Measurements from ENCODE around the gene C17orf113.

C17orf113 gene

DNA sequence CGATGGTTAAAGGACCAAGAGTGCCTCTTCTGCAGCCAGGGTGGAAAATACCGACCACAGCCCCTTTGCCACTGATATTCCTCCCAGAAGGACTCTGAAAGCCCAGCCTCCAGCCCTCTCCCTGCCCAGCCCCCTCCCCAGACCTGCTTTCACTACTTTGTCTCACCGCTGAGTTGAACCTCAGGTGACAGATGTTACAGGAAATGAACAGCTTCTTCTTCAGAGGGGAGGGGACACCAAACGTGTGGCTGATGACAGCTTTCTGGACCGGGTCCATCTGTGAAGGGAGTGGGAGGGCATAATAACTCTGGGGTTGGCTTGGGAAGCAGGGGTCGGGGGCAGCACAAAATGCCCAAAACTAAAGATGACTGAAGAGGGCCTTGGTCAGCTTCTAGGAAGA lies 16.3 kb downstream of the C17orf113 start:
- DNase-seq (ENCODE audit: low read depth): no peak
- TF ChIP-seq, protein P1, sequence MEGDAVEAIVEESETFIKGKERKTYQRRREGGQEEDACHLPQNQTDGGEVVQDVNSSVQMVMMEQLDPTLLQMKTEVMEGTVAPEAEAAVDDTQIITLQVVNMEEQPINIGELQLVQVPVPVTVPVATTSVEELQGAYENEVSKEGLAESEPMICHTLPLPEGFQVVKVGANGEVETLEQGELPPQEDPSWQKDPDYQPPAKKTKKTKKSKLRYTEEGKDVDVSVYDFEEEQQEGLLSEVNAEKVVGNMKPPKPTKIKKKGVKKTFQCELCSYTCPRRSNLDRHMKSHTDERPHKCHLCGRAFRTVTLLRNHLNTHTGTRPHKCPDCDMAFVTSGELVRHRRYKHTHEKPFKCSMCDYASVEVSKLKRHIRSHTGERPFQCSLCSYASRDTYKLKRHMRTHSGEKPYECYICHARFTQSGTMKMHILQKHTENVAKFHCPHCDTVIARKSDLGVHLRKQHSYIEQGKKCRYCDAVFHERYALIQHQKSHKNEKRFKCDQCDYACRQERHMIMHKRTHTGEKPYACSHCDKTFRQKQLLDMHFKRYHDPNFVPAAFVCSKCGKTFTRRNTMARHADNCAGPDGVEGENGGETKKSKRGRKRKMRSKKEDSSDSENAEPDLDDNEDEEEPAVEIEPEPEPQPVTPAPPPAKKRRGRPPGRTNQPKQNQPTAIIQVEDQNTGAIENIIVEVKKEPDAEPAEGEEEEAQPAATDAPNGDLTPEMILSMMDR (IDR thresholded peaks at IDR 0.05; ENCODE audit: low read depth, low read length, missing control alignments): no peak
- no peak overlapping the region for H3K4me3 ChIP-seq (ENCODE audit: low read depth, low read length)

DNA sequence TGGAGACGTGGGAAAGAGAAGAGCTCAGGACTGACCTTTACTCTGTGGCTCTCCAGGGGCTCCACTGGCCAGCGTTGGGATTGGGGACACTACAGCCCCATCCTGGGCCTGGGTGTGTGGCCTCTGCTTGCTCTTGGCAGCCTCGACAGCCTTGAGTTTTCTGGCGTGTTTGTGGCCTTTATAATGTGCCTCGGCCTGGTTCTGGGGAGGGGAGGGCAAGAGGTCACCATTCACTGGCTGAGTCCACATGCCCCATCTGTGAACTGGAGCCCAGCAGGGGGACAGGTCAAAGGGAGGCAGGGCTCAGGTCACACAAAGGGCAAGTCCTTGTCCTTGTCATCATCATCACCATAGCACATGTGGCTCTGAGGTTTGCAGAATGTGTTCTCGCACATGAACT lies 18.8 kb downstream of the C17orf113 start:
- no peak for DNase-seq (ENCODE audit: low read depth)
- H3K4me3 ChIP-seq (ENCODE audit: low read depth, low read length): no peak overlapping the region
- TF ChIP-seq, protein P1 (IDR thresholded peaks at IDR 0.05; ENCODE audit: low read depth, low read length, missing control alignments): no peak

DNA sequence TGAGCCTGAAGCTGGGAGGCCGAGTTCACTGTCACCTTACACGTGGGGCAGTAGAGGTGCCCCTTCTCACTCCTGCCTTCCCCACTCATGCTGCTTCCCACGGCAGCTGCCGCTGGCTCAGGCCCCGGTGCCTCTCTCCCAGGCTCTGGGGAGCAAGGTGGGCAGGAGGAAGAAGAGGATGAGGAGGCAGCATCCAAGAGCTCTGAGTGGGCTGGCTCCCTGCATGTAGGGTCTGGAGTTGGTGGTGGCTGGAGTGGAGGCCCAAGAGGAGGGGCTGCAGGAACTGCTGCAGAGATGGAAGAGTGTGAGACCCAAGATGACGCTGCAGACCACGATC lies 21.6 kb downstream of the C17orf113 start:
- no peak overlapping the region for H3K4me3 ChIP-seq (ENCODE audit: low read depth, low read length)
- TF ChIP-seq, protein P1 (IDR thresholded peaks at IDR 0.05; ENCODE audit: low read depth, low read length, missing control alignments): no peak
- DNase-seq (ENCODE audit: low read depth): no peak

DNA sequence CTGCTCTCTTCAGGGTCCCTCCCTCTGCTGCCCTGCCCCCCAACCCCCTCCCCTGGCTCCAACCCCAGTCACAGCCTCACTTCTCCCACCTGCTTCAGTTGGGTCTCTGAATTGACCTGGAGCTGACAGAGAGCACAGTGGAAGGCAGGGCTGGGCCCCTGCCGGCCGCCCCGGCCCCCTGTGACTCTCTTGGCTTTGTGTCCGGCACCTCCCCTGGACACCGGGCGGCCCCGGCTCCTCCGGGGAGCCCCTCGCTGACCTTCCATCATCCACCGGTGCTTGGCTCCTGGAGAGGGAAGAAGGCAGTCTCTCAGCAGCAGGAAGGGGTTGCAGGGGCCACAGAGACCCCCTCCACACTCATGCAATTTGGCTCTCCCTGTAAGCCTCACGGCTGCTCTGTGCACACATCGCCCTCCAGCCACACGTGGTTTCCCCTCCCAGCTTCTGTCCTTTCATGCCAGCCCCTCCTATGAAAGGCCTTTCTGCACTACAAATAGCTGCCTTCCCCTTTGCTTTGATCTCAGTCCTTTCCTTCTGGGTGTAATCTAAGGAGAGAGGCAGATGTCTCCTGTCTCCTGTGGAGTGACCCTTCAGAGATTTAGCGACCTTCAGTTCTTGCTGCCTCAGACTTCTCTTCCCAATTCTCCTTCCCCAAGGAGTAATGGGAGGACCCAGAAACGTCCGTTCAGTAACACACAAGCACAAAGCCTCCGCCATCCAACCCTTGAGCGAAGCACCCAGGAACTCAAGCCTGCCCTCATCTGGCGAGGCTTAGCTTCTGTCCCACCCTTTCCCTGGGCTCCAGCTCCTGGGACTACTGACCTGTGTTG lies 22.2 kb downstream of the C17orf113 start:
- DNase-seq (ENCODE audit: low read depth): no peak
- TF ChIP-seq, protein P1 (IDR thresholded peaks at IDR 0.05; ENCODE audit: low read depth, low read length, missing control alignments): peak; percentile 31
- H3K4me3 ChIP-seq (ENCODE audit: low read depth, low read length): no peak overlapping the region

DNA sequence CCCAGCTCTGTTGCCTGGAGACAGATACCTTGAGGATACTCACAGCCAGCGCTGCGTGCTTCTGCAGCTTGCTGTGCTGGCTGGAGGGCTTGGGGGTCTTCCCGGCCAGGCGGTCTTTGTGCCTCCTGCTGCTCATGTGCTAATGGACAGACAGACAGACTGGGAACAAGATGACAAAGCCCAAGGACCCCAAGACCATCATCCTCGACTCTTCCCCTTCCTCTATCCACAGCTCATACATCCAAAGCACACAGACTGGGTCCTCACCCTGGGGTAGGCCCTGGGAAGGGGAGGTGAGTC lies 22.9 kb downstream of the C17orf113 start:
- TF ChIP-seq, protein P1 (IDR thresholded peaks at IDR 0.05; ENCODE audit: low read depth, low read length, missing control alignments): no peak
- no peak overlapping the region for H3K4me3 ChIP-seq (ENCODE audit: low read depth, low read length)
- DNase-seq (ENCODE audit: low read depth): no peak

DNA sequence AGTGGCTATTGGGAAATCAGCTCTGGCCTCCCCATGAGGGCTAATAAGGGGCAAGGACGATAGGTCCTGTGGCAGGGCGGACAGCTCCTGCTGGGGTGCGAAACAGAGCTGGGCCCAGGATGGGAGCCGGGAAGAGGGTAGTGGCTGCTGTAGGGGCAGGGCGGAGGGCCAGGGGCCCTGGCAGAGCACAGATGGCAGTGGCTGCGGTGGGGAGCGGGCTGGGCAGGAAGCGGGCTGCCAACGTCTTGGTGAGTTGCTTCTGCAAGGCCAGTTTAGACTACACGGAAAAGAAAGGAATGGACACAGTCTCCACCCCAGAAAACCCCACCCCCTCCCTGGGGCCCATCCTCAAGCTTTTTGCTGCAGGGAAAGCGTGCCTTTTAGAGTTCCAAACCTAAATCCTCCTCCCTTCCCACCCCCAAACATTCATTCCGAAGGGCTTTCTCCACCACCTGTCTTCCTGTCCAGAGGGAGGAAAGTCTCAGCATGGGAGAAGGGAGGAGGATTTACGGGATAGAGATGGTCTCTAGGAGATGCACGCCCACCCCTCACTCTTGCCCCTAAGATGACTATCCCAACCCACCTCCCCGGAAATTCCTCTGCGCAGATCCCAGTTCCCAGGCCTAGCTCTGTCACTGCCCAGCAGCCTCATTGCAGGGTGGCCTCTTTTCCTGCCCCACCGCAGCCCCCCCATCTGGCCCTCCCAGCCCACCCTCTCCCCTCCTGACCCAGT lies 23.4 kb downstream of the C17orf113 start:
- H3K4me3 ChIP-seq (ENCODE audit: low read depth, low read length): no peak overlapping the region
- no peak for DNase-seq (ENCODE audit: low read depth)
- TF ChIP-seq, protein P1 (IDR thresholded peaks at IDR 0.05; ENCODE audit: low read depth, low read length, missing control alignments): no peak

Measured in GM12864 (cell line).